HuH-7 (cell line): Measurements from ENCODE around the gene EYA2.

ENCODE experiments used
- DNase-seq: peaks from one replicate; pipeline ENCODE4 v3.0.0; 2011; ENCODE audit warnings: low spot score

EYA2 gene

GRCh38 chr20:47111576-47111975, 216.9 kb downstream of the EYA2 start:
- no peak for DNase-seq

DNA sequence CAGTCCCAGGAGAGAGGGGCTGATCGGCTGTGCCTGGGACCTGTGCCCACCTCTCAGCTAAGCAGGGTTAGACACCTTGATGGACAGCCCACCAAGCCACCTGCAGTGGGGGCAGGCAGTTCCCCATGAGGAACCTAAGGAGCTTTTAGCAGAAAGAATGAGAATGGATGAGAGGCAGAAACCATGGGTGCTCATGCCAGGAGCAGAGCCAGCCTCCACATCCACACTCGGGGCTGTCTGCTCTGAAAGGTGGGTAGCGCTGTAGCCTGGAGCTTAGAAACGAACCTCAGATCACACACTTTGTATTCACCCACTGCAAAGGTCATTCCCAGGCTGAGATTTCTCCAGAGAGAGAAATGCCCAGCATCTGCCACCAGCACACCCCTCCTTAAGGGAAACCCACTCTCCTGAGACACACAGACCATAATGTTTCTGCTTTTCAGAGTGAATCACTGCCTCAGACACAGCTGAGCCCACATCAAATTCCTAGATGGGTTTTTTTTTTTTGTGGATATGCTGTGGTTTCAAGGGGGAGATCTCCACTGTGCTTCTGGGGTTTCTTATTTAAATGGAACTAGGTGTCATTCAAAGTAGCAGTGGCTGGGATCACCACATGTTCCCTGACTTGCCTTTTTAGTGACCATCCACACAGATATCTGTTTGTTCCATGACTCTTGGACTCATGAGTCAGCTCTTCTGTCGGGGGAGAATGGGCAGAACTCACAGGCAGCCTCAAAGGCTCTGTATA, 218.9 kb downstream of the EYA2 start:
- no peak for DNase-seq

- DNase-seq: no peak
Observed at GRCh38 chr20:47115694-47116093, 221.1 kb downstream of the EYA2 start.

DNA sequence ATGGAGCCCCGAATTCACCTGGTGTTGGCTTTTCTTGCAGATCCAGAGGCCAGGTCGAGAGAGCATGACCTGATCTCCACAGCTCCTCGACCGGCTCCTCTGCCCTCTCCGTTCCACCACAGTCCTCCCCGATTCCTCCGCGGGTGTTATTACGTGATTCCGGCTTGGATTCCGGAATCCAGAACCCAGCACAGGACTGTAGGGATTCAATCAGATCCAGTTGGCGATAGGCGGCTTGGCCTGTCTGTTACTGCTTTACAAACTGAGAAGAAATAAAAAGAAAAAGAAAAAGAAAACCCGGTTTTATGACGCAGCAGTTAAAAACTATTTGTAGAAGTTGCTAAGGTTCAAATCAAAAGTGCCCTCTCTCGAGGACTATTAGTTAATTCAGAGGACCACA, 222.7 kb downstream of the EYA2 start:
- DNase-seq: no peak

DNA sequence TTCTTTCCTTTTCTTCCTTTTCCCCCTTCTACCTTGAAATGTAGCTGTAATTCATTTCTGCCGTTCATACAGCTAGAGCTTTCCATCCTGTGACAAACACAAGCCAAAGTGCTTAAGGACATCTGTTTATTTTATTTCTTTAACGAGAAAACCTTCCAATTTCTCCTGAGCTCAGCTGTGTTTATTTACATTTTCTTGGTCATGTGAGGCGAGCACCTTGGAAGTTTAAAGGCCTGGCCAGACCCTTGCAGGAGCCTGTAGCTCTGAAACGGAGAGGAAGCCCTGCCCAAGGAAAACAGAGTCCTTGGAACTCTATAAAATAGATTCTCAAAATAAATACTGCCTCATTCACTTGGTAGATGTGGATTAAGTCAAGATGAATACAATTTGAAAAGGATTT, 223.1 kb downstream of the EYA2 start:
- no peak for DNase-seq

- no peak for DNase-seq
Observed at GRCh38 chr20:47118206-47118605, 223.6 kb downstream of the EYA2 start.

DNA sequence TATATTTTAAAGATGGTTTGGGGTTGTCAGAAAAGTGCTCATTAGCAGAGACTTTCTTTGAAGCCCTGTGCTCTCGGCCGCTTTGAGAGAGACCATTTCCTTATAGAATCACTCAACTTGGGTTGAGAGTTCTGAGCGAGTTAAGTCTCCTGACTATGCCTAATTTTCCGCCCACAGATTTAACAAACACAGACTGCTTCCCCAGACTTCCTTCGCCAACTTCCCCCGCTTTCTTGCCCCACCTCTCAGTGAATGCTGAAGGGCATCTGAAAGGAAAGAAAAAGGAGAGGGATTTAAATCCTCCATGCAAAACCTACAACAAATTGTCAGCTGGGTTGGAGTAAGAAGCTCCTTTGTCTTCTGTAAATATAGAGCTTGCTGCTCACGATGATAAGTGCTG, 224.0 kb downstream of the EYA2 start:
- no peak for DNase-seq

GRCh38 chr20:47120346-47120936, 225.8 kb downstream of the EYA2 start:
- no peak for DNase-seq

- no peak for DNase-seq
Observed at GRCh38 chr20:47122560-47122959, 227.9 kb downstream of the EYA2 start.

DNA sequence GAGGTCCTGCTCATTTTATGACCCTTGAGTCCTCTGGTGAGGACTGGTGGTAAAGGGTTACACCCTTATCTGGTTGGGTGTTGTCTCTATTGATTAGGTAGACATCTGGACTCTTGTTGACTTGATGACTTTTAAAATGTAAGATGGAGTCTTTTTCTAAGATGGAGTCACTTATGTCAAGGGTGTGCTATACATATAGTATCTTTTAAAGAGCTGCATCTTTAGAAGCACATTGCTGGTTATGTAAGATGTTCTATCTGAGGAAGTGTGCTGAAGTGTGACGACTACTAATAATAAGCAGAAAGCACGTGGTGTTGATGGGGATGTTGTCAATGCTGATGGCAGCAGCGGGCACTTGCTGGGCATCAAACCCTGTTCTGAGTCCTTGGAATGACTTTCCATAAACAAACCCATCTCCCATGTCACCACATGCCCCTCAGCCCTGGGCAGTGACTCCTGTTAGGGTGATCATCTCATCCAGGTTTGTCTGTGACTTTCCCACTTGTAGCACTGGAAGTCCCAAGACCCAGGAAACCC, 229.6 kb downstream of the EYA2 start:
- DNase-seq: no peak

DNA sequence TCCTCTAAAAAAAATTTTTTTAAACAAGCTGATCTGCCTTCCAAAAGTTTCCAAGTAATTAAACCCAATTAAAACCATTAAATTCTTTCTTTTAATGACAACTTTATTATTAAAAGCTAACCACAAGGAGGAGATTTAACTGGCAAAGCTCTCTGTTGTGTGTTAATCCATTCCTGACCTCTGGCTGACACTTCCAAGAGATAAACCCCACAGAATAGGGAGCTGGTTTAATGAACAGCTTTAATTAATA, 230.8 kb downstream of the EYA2 start:
- DNase-seq: no peak

DNA sequence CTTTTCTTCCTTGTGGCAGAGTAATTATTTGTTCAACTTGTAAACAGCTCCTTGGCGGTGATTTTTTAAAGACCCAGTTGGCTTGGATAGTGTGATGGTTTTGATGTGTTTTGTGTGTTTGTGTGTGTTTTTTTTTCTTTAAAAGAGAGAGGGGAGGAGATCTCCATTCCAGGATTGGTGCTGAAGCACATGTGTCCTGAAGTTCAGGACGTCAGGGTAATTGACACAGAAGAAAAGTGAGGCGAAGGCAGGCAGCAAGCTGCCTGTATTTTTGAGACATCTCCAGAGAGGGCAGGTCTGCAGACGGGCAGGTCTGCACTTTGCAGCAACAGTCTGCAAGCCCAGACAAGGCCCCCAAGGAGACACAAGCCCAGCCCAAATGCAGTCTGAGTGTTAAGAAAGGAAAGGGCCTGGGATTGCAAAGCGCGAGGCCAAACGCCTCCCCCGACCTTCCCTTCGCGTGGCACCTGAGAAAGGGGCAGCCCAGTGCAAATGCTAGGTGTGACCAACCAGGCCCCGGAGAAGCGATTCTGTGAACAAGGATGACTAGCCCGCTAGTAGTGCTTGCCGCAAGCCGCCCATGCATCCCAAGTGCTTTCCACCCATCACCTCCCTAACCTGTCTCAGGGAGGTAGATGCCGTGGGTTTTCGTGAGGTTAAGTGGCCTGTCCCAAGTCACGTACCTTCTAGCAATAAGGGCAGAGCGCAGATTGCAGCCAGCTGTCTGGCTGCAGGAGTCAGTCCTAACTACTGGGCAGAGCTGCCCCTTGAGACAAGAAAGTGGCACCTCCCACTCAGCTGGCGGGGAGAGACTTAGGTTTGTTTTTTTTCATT, 231.3 kb downstream of the EYA2 start:
- DNase-seq: no peak

DNA sequence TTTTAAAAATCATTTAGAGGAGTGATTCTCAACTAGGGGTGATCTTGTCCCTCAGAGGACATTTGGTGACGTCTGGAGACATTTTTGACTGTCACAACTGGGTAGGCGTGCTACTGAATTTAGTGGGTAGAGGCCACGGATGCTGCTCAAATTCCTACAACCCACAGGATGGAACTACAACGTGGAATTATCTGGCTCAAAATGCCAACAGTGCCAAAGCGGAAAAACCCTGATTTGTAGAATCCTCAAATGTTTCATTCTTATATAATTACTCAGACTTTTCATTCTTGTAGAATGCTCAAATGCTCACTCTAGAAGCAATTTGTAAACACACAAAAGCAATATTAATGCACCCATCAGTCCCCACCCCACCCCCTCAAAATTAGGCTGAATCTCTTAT, 232.1 kb downstream of the EYA2 start:
- no peak for DNase-seq

- no peak for DNase-seq
Observed at GRCh38 chr20:47127546-47127945, 232.9 kb downstream of the EYA2 start.

DNA sequence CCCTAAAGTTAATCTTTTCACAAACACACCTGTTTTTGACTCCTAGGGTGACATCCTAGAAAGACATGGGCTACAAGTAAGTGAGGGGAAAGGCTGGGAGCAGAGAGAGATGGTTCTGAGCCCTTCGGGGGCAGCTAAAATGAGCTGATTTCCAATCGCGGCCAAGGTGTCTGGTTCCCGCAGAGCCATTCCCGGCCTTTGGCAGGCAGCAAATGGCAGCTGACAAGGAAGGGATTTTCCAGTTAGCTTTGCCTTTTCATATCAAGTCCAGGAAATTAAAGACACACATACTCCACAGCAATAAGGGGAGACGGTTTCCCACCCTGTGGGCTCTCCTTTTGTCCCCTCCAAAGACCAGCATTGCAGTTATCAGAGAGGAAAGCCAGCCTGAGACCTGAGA, 233.4 kb downstream of the EYA2 start:
- no peak for DNase-seq

DNA sequence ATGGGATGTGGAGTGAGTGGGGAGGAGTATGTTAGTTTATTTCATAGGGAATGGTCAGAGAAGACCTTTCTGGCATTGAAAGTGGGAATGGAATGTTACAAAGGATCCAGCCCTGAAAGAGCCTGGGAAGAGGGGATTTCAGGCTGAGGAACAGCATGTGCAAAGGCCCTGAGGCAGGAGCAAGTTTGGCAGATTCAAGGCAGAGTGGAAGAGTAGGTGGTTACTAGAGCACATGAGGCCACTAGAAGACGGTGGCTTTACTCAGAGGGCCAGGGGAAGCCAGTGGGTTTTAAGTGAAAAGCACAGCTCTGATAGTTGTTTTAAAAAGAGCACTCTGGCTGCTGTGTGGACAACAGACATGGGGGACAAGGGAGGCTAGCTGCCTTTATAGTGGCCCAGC, 234.7 kb downstream of the EYA2 start:
- DNase-seq: no peak

- DNase-seq: no peak
Observed at GRCh38 chr20:47133809-47134456, 239.3 kb downstream of the EYA2 start.

- no peak for DNase-seq
Observed at GRCh38 chr20:47136782-47137181, 242.1 kb downstream of the EYA2 start.

DNA sequence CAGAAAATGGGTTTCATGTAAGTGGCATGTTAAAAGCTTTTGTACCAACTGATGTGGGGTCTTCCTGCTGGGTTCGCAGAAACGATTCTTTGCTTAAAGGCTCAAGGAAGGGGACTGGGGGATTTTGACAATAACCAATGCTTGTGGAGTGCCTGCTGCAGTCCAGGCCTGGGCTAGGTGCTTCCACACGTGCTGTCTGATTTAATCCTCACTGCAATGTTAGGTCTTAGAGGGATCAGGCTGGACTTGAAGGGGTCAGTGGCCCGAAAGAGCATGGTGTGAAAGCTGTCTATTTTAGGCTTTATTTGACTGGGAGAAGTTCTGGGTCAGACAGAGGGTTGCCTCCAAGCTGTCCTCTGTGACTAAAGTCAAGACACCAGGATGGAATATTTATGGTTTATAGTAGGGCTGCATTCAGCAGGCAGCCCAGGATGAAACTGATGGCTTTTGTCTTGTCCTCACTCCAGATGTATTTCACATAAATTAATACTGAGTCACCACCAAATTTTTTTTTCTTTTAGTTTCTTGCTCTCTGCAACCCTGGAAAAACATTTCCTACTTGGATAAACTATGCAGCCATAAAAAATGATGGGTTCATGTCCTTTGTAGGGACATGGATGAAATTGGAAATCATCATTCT, 242.7 kb downstream of the EYA2 start:
- no peak for DNase-seq

GRCh38 chr20:47139934-47140535, 245.4 kb downstream of the EYA2 start:
- no peak for DNase-seq

DNA sequence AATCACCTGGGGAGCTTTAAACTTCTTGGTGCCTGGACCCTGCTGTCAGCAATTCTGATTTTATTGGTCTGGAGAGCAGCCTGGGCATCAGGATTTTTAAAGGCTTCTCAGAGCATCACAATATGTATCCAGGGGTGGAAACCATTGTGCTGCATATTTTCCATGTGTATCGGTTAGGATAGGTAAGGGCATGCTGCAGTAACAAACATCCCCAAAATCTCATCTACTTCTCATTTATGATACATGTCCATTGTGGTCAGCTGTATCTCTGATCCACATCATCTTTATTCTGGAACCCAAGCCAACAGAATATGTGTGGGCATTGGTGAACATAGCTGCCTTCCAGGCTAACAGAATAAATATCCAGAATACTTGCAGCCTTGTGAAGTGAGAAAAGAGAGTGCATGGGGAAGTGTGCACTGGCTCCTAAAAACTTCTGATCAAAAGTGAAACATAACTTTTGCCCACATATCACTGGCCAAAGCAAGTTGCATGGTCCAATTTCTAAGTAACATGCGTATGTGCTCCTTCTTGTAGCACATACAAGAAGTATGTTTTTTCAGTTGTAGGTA, 246.8 kb downstream of the EYA2 start:
- no peak for DNase-seq
